ES-I3 (cell line): Measurements from ENCODE around the gene HEYL.

Experiments used
- H3K36me3 ChIP-seq: 2 replicates; pipeline ENCODE4 v1.6.1; 2013; ENCODE audit warnings: mild to moderate bottlenecking, low read length, control low read depth, moderate library complexity; ENCODE audit not compliant: insufficient read depth
- H3K4me1 ChIP-seq: 2 replicates; pipeline ENCODE4 v1.6.1; 2013; ENCODE audit warnings: mild to moderate bottlenecking, control low read depth, low read length; ENCODE audit not compliant: insufficient read depth
- H3K9ac ChIP-seq: 2 replicates; pipeline ENCODE4 v1.6.1; 2013; ENCODE audit warnings: low read depth, mild to moderate bottlenecking, low read length, moderate library complexity
- H3K9me3 ChIP-seq: 2 replicates; pipeline ENCODE4 v1.6.1; 2013; ENCODE audit warnings: mild to moderate bottlenecking, low read length, moderate library complexity; ENCODE audit not compliant: control insufficient read depth, insufficient read depth

The HEYL gene

GRCh38 chr1:39675220-39675619 is 35.8 kb upstream of the HEYL start:
- Histone ChIP-seq H3K9me3 (no peaks in the 10 kb centered on the region), H3K4me1 (no peaks in the 10 kb centered on the region), H3K9ac (no peak overlapping the region), H3K36me3 (no peaks in the 10 kb centered on the region)

GRCh38 chr1:39673215-39673614 is 33.8 kb upstream of the HEYL start:
- no peaks in the 10 kb centered on the region for H3K9me3 ChIP-seq
- no peak overlapping the region for H3K9ac ChIP-seq
- no peaks in the 10 kb centered on the region for H3K36me3 ChIP-seq
- H3K4me1 ChIP-seq = no peaks in the 10 kb centered on the region

- H3K9me3 ChIP-seq = no peaks in the 10 kb centered on the region
- peak overlapping the region; percentile 23; the same call in 1 of the 2 replicates for H3K9ac ChIP-seq
- H3K36me3 ChIP-seq = no peaks in the 10 kb centered on the region
- no peaks in the 10 kb centered on the region for H3K4me1 ChIP-seq
Measured at GRCh38 chr1:39672551-39672947, 33.1 kb upstream of the HEYL start.

GRCh38 chr1:39671793-39672550 is 32.5 kb upstream of the HEYL start, which contains the start of gene NT5C1A:
Gene NT5C1A, minus strand, starts transcription at chr1:39672107. Its CDS starts 69 bp downstream, at chr1:39672038.
- H3K4me1 ChIP-seq = no peaks in the 10 kb centered on the region
- no peaks in the 10 kb centered on the region for H3K9me3 ChIP-seq
- peak within 1 kb of the TSS; percentile 27; the same call in 1 of the 2 replicates for H3K9ac ChIP-seq
- no peaks in the 10 kb centered on the region for H3K36me3 ChIP-seq

GRCh38 chr1:39671433-39671792 is 32.0 kb upstream of the HEYL start:
- H3K9me3 ChIP-seq = no peaks in the 10 kb centered on the region
- H3K9ac ChIP-seq = peak overlapping the region; percentile 27; the same call in 1 of the 2 replicates
- H3K4me1 ChIP-seq = no peaks in the 10 kb centered on the region
- no peaks in the 10 kb centered on the region for H3K36me3 ChIP-seq

- H3K36me3 ChIP-seq = no peaks in the 10 kb centered on the region
- no peaks in the 10 kb centered on the region for H3K4me1 ChIP-seq
- no peaks in the 10 kb centered on the region for H3K9me3 ChIP-seq
- no peak overlapping the region for H3K9ac ChIP-seq
Measured at GRCh38 chr1:39670689-39671088, 31.2 kb upstream of the HEYL start.

GRCh38 chr1:39668894-39669293 is 29.5 kb upstream of the HEYL start:
- no peaks in the 10 kb centered on the region for H3K4me1 ChIP-seq
- H3K9me3 ChIP-seq = no peaks in the 10 kb centered on the region
- no peak overlapping the region for H3K9ac ChIP-seq
- no peaks in the 10 kb centered on the region for H3K36me3 ChIP-seq

GRCh38 chr1:39668111-39668510 is 28.7 kb upstream of the HEYL start:
- no peaks in the 10 kb centered on the region for H3K4me1 ChIP-seq
- H3K36me3 ChIP-seq = no peaks in the 10 kb centered on the region
- H3K9ac ChIP-seq = no peak overlapping the region
- H3K9me3 ChIP-seq = no peaks in the 10 kb centered on the region

GRCh38 chr1:39666772-39667171 is 27.3 kb upstream of the HEYL start:
- Histone ChIP-seq H3K9me3 (no peaks in the 10 kb centered on the region), H3K4me1 (no peaks in the 10 kb centered on the region), H3K9ac (no peak overlapping the region), H3K36me3 (no peaks in the 10 kb centered on the region)

GRCh38 chr1:39663559-39663958 is 24.1 kb upstream of the HEYL start:
- Histone ChIP-seq H3K36me3 (no peaks in the 10 kb centered on the region), H3K9ac (no peak overlapping the region), H3K4me1 (no peaks in the 10 kb centered on the region), H3K9me3 (no peaks in the 10 kb centered on the region)

GRCh38 chr1:39662861-39663260 is 23.4 kb upstream of the HEYL start:
- no peaks in the 10 kb centered on the region for H3K9me3 ChIP-seq
- no peaks in the 10 kb centered on the region for H3K36me3 ChIP-seq
- H3K4me1 ChIP-seq = no peaks in the 10 kb centered on the region

GRCh38 chr1:39659538-39659937 is 20.1 kb upstream of the HEYL start:
- no peak overlapping the region for H3K9ac ChIP-seq
- no peaks in the 10 kb centered on the region for H3K4me1 ChIP-seq
- H3K36me3 ChIP-seq = no peaks in the 10 kb centered on the region
- H3K9me3 ChIP-seq = no peaks in the 10 kb centered on the region

More at GRCh38 chr1:39662861-39663260, 23.4 kb upstream of the HEYL start:
- H3K9ac ChIP-seq = no peak overlapping the region

GRCh38 chr1:39659110-39659509 is 19.7 kb upstream of the HEYL start:
- Histone ChIP-seq H3K4me1 (peaks cover under 1% of the 10 kb centered on the region; the same call in 1 of the 2 replicates), H3K9me3 (no peaks in the 10 kb centered on the region), H3K9ac (no peak overlapping the region), H3K36me3 (no peaks in the 10 kb centered on the region)

GRCh38 chr1:39657923-39658485 is 18.6 kb upstream of the HEYL start:
- H3K4me1 ChIP-seq = peaks cover 8% of the 10 kb centered on the region; the same call in 1 of the 2 replicates
- no peaks in the 10 kb centered on the region for H3K36me3 ChIP-seq
- no peaks in the 10 kb centered on the region for H3K9me3 ChIP-seq
- no peak overlapping the region; the same call in 1 of the 2 replicates for H3K9ac ChIP-seq

- H3K36me3 ChIP-seq = no peaks in the 10 kb centered on the region
- no peak overlapping the region for H3K9ac ChIP-seq
- no peaks in the 10 kb centered on the region for H3K9me3 ChIP-seq
- peaks cover 8% of the 10 kb centered on the region; the same call in 1 of the 2 replicates for H3K4me1 ChIP-seq
Measured at GRCh38 chr1:39657402-39657801, 18.0 kb upstream of the HEYL start.
